IMR-90 (cell line): Measurements from ENCODE around the gene MARCHF2. TPM values are rescaled to one million over a fixed set of nuclear protein-coding genes. Genes with fewer than 3 reads are reported as not detected.

ENCODE experiments used
- ATAC-seq: fragments of 200-7000 bp; cut with Tn5 transposase; 2 replicates; pipeline ENCODE4 v1.9.1; 2020; ENCODE audit warnings: low read depth, mild to moderate bottlenecking, moderate library complexity
- BruUV-seq: library from RNA; stranded (reverse); fragments of 400-500 nt; replicated peaks from 2 replicates; lab custom pipeline; 2021; lab: Mats Ljungman, UMichigan
- CTCF ChIA-PET: fragments of 300-600 bp; formaldehyde crosslinking; extraction: SDS; loops from one replicate; lab custom pipeline; 2021; ENCODE audit warnings: antibody characterized with exemption; lab: Yijun Ruan, JAX
- POLR2A ChIA-PET: fragments of 300-600 bp; sonication (Branson Sonifier 250); formaldehyde crosslinking; loops from one replicate; lab custom pipeline; 2022; ENCODE audit warnings: antibody characterized with exemption; ENCODE audit not compliant: unreplicated experiment; lab: Charles Lee
- DNase-seq: peaks from one replicate; pipeline ENCODE4 v3.0.0; 2013
- H2AFZ ChIP-seq: replicated peaks from 2 replicates; pipeline ENCODE3; 2013; ENCODE audit warnings: low read length, mild to moderate bottlenecking; ENCODE audit not compliant: poor library complexity
- H2AK5ac ChIP-seq: 2 replicates; pipeline ENCODE4 v1.6.1; 2013; ENCODE audit warnings: low read depth, low read length, inconsistent platforms
- H2AK9ac ChIP-seq: replicated peaks from 2 replicates; pipeline ENCODE3; 2013; ENCODE audit warnings: mild to moderate bottlenecking, low read depth, low read length, moderate library complexity; ENCODE audit not compliant: poor library complexity
- H2BK120ac ChIP-seq: 2 replicates; pipeline ENCODE4 v1.6.1; 2013; ENCODE audit warnings: low read depth, low read length, inconsistent platforms
- H2BK15ac ChIP-seq: 3 replicates; pipeline ENCODE4 v1.6.1; 2013; ENCODE audit warnings: low read depth, low read length, inconsistent platforms
- H2BK20ac ChIP-seq: 2 replicates; pipeline ENCODE4 v1.6.1; 2013; ENCODE audit warnings: low read depth, mild to moderate bottlenecking, inconsistent platforms, low read length, moderate library complexity
- H2BK5ac ChIP-seq: 2 replicates; pipeline ENCODE4 v1.6.1; 2013; ENCODE audit warnings: mild to moderate bottlenecking, low read depth, low read length, inconsistent platforms; ENCODE audit not compliant: poor library complexity, severe bottlenecking
- H3K14ac ChIP-seq: replicated peaks from 2 replicates; pipeline ENCODE4 v1.6.1; 2013; ENCODE audit warnings: low read depth, low read length, inconsistent platforms
- H3K18ac ChIP-seq: 2 replicates; pipeline ENCODE4 v1.6.1; 2013; ENCODE audit warnings: low read depth, low read length, control low read depth
- H3K23ac ChIP-seq: 2 replicates; pipeline ENCODE4 v1.6.1; 2013; ENCODE audit warnings: low read depth, low read length, inconsistent platforms
- H3K27ac ChIP-seq: 2 replicates; pipeline ENCODE4 v1.5.1; 2013; ENCODE audit warnings: mild to moderate bottlenecking, control low read depth, low read length; ENCODE audit not compliant: insufficient read depth
- H3K27me3 ChIP-seq: 2 replicates; pipeline ENCODE4 v1.6.1; 2013; ENCODE audit warnings: low read length; ENCODE audit not compliant: control insufficient read depth, insufficient read depth
- H3K36me3 ChIP-seq: 2 replicates; pipeline ENCODE4 v1.6.1; 2013; ENCODE audit warnings: low read length, mixed read lengths; ENCODE audit not compliant: control insufficient read depth, insufficient read depth
- H3K4ac ChIP-seq: 2 replicates; pipeline ENCODE4 v1.6.1; 2013; ENCODE audit warnings: low read depth, low read length, inconsistent platforms
- H3K4me1 ChIP-seq: 2 replicates; pipeline ENCODE4 v1.6.1; 2013; ENCODE audit warnings: low read length, mixed read lengths; ENCODE audit not compliant: control insufficient read depth, insufficient read depth
- H3K4me2 ChIP-seq: 2 replicates; pipeline ENCODE4 v1.6.1; 2013; ENCODE audit warnings: low read depth, mild to moderate bottlenecking, control low read depth, low read length, moderate library complexity
- H3K4me3 ChIP-seq: 2 replicates; pipeline ENCODE4 v1.5.1; 2013; ENCODE audit warnings: low read depth, mild to moderate bottlenecking, control low read depth, low read length, moderate library complexity; ENCODE audit not compliant: insufficient read depth
- H3K56ac ChIP-seq: 2 replicates; pipeline ENCODE4 v1.6.1; 2013; ENCODE audit warnings: low read length, inconsistent platforms; ENCODE audit not compliant: insufficient read depth; ENCODE audit errors: extremely low read depth
- H3K79me1 ChIP-seq, 2 experiments: 2 replicates each; pipeline ENCODE4 v1.6.1; 2013; ENCODE audit warnings: low read length in 2 of 2, inconsistent platforms in 1 of 2, low read depth in 1 of 2
- H3K9ac ChIP-seq: 2 replicates; pipeline ENCODE4 v1.6.1; 2013; ENCODE audit warnings: low read depth, low read length, control low read depth
- H3K9me1 ChIP-seq: 2 replicates; pipeline ENCODE4 v1.6.1; 2013; ENCODE audit warnings: low read length, inconsistent platforms; ENCODE audit not compliant: insufficient read depth
- H3K9me3 ChIP-seq: 2 replicates; pipeline ENCODE4 v1.6.1; 2013; ENCODE audit warnings: low read length; ENCODE audit not compliant: control insufficient read depth, insufficient read depth
- H4K20me1 ChIP-seq: 2 replicates; pipeline ENCODE4 v1.6.1; 2013; ENCODE audit warnings: low read length, inconsistent platforms; ENCODE audit not compliant: insufficient read depth
- H4K5ac ChIP-seq: 2 replicates; pipeline ENCODE4 v1.6.1; 2013; ENCODE audit warnings: mild to moderate bottlenecking, low read depth, low read length, control low read depth
- H4K8ac ChIP-seq, 2 experiments: 2 replicates each; pipeline ENCODE4 v1.6.1; 2013; ENCODE audit warnings: low read depth in 2 of 2, low read length in 2 of 2, control low read depth in 1 of 2, inconsistent platforms in 1 of 2
- H4K91ac ChIP-seq: 2 replicates; pipeline ENCODE4 v1.6.1; 2013; ENCODE audit warnings: low read depth, low read length, inconsistent platforms; ENCODE audit not compliant: insufficient read depth
- CHD1 ChIP-seq: IDR thresholded peaks from 2 replicates; pipeline ENCODE4 v1.6.1; 2012; ENCODE audit warnings: low read depth, low read length, improper control_type of control experiment
- FOS ChIP-seq: fragments of 150-350 bp; IDR thresholded peaks from 2 replicates; pipeline ENCODE4 v1.6.1; 2016; ENCODE audit warnings: low read depth, low read length
- MAFK ChIP-seq: IDR thresholded peaks from 2 replicates; pipeline ENCODE4 v1.6.1; 2012; ENCODE audit warnings: low read depth, low read length, improper control_type of control experiment
- MXI1 ChIP-seq: IDR thresholded peaks from 2 replicates; pipeline ENCODE4 v1.6.1; 2012; ENCODE audit warnings: low read depth, mild to moderate bottlenecking, low read length, moderate library complexity, borderline replicate concordance
- NFE2L2 ChIP-seq: fragments of 150-350 bp; IDR thresholded peaks from 2 replicates; pipeline ENCODE4 v1.6.1; 2016; ENCODE audit warnings: low read depth, mild to moderate bottlenecking, low read length
- POLR2A ChIP-seq: IDR thresholded peaks from 2 replicates; pipeline ENCODE4 v1.6.1; 2012; ENCODE audit warnings: mild to moderate bottlenecking, low read depth, low read length
- RAD21 ChIP-seq: IDR thresholded peaks from 2 replicates; pipeline ENCODE4 v1.6.1; 2012; ENCODE audit warnings: low read length, improper control_type of control experiment
- RCOR1 ChIP-seq: IDR thresholded peaks from 2 replicates; pipeline ENCODE4 v1.6.1; 2012; ENCODE audit warnings: mild to moderate bottlenecking, low read length, improper control_type of control experiment; ENCODE audit not compliant: insufficient replicate concordance
- RFX5 ChIP-seq: IDR thresholded peaks from 2 replicates; pipeline ENCODE4 v1.8.0; 2012; ENCODE audit warnings: low read depth, mild to moderate bottlenecking, low read length, moderate library complexity
- SMC3 ChIP-seq: fragments of 150-350 bp; IDR thresholded peaks from 2 replicates; pipeline ENCODE4 v1.6.1; 2016; ENCODE audit warnings: low read depth, mild to moderate bottlenecking, antibody characterized with exemption, low read length, moderate library complexity
- WGBS, 2 experiments: methylation state at CpG; one replicate each; pipeline versions ENCODE4 v1.1.5 to v1.1.7; 2013; ENCODE audit warnings: missing lambda C conversion rate in 2 of 2; ENCODE audit not compliant: insufficient read length in 1 of 2; ENCODE audit errors: extremely low coverage in 2 of 2; 5-methylcytosine and 5-hydroxymethylcytosine counted together
- dilution Hi-C: fragments of 300-500 bp; cut with HindIII; formaldehyde crosslinking; loops from one replicate; pipeline ENCODE4 v1.14.3; 2018; ENCODE audit warnings: low sequenced_read_pairs; ENCODE audit not compliant: unreplicated experiment
- in situ Hi-C: fragments of 300-500 bp; cut with MboI; formaldehyde crosslinking; loops from 3 replicates; pipeline ENCODE4 v1.14.3; 2019; ENCODE audit warnings: low sequenced_read_pairs, inconsistent platforms, mixed read lengths
- intact Hi-C: fragments of 100-400 bp; cut with micrococcal nuclease; formaldehyde crosslinking; loops from 2 replicates; pipeline ENCODE4 v1.10.0; 2022
- polyA plus RNA-seq, 3 experiments: library from polyadenylated mRNA; depleted of rRNA; stranded (reverse); fragments of >200 nt; gene quantifications; 2 replicates each; pipeline ENCODE4 v1.2.3, GENCODE V29; 2012; ENCODE audit warnings: low replicate concordance in 1 of 3
- total RNA-seq: library from RNA; depleted of rRNA; stranded (reverse); fragments of >200 nt; gene quantifications from 2 replicates; pipeline ENCODE4 v1.2.3, GENCODE V29; 2012
- TF ChIP-seq, protein P1 (sequence below): conservative IDR thresholded peaks from 2 replicates; pipeline ENCODE4 v1.5.1; 2012; ENCODE audit warnings: mild to moderate bottlenecking, low read depth, low read length, improper control_type of control experiment
- TF ChIP-seq, protein P2 (sequence below): fragments of 150-350 bp; IDR thresholded peaks from 2 replicates; pipeline ENCODE4 v1.6.1; 2016; ENCODE audit warnings: low read depth, mild to moderate bottlenecking, low read length, moderate library complexity, borderline replicate concordance

Gene MARCHF2
- total and polyA plus RNA-seq, 2 of the 4 experiments (the other 2 are of a cell fraction), result 33.8 to 58.8 TPM

DNA sequence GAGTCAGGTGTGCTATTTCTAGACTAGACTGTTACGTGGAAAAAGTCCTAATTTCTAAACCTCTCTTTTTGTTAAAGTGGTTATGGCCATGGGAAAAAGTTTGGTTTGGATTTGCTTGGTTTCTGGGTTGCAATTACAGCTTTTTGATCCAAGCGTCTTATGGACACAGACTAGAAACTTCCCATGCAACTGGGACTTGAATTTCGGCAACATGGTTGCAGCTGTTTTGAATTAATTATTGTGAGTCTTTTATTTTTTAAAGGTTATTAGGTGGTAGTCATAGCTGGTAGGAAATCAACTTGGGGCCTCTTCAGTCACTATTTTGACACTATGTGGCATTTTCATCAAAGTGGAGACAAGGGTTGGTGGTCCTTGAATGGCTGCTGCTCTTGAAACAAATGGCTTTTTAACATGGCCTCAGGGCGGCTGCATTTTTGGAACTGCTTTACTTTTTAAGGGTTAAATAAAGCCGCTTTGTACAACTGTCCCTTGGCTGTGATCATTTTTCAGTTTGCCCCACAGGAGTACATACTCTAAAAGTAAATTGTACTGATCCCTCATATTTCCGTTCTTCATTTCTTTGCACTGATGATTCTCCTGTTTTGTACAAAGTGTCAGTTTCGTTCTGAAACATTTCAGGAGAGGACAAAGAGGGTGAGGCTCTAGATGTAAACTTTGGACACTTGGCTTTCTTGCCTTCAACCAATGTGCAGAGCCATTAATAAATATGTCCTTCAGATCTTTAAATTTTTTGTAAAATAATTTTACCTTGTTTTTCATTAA, 47.6 kb downstream of the MARCHF2 start:
- CTCF ChIA-PET, result no interaction called here
- BruUV-seq, result no TSS peak
- H3K36me3 ChIP-seq, result peaks cover 35% of the 10 kb centered on the region

More for the DNA sequence above, 47.6 kb downstream of the MARCHF2 start:
- Histone ChIP-seq H3K23ac (peak overlapping the region; percentile 67; the same call in 1 of the 2 replicates), H2AFZ (no peak overlapping the region), H2BK120ac (peak overlapping the region; percentile 60; the same call in 1 of the 2 replicates), H3K9me1 (peaks cover 38% of the 10 kb centered on the region), H3K56ac (peak overlapping the region; percentile 74; the same call in 1 of the 2 replicates), H3K4me2 (peak overlapping the region; percentile 84), H4K20me1 (peaks cover 98% of the 10 kb centered on the region), H3K9me3 (no peaks in the 10 kb centered on the region), H4K5ac (peak overlapping the region; percentile 4; the same call in 1 of the 2 replicates), H4K91ac (peak overlapping the region; percentile 29; the same call in 1 of the 2 replicates), H3K14ac (peak overlapping the region; percentile 69; the same call in 1 of the 2 replicates), H3K27me3 (no peaks in the 10 kb centered on the region), H2BK5ac (peak overlapping the region; percentile 86), H3K4me1 (peaks cover 39% of the 10 kb centered on the region), H3K4ac (peak overlapping the region; percentile 64; the same call in 1 of the 2 replicates), H3K27ac (peak overlapping the region; percentile 87), H3K79me1 (peaks cover 28 to 92% of the 10 kb centered on the region in 2 experiments), H2AK5ac (no peak overlapping the region), H2BK15ac (peak overlapping the region; percentile 36; the same call in 1 of the 3 replicates), H3K9ac (peak overlapping the region; percentile 28; the same call in 1 of the 2 replicates), H2AK9ac (no peak overlapping the region), H3K18ac (peak overlapping the region; percentile 31; the same call in 1 of the 2 replicates), H2BK20ac (no peak overlapping the region), H4K8ac (peak overlapping the region in 1 of 2 experiments; percentile 32; a peak in 2 of 4 replicates), H3K4me3 (no peak overlapping the region)
- in situ Hi-C loops (no loop called here), dilution Hi-C loops (no loop called here), intact Hi-C loops (no loop called here)
- no peak for DNase-seq
- WGBS, 2 experiments, result no CpG with 5 or more reads among the region's 7 CpGs
- no peak for ATAC-seq
- POLR2A ChIA-PET, result no interaction called here
- TF ChIP-seq RCOR1, result no peak
- no peak for TF ChIP-seq MAFK
- TF ChIP-seq CHD1, result no peak
- TF ChIP-seq RFX5, result no peak
- TF ChIP-seq SMC3, result no peak
- no peak for TF ChIP-seq NFE2L2
- TF ChIP-seq, protein P1, sequence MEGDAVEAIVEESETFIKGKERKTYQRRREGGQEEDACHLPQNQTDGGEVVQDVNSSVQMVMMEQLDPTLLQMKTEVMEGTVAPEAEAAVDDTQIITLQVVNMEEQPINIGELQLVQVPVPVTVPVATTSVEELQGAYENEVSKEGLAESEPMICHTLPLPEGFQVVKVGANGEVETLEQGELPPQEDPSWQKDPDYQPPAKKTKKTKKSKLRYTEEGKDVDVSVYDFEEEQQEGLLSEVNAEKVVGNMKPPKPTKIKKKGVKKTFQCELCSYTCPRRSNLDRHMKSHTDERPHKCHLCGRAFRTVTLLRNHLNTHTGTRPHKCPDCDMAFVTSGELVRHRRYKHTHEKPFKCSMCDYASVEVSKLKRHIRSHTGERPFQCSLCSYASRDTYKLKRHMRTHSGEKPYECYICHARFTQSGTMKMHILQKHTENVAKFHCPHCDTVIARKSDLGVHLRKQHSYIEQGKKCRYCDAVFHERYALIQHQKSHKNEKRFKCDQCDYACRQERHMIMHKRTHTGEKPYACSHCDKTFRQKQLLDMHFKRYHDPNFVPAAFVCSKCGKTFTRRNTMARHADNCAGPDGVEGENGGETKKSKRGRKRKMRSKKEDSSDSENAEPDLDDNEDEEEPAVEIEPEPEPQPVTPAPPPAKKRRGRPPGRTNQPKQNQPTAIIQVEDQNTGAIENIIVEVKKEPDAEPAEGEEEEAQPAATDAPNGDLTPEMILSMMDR, result no peak
- TF ChIP-seq, protein P2, sequence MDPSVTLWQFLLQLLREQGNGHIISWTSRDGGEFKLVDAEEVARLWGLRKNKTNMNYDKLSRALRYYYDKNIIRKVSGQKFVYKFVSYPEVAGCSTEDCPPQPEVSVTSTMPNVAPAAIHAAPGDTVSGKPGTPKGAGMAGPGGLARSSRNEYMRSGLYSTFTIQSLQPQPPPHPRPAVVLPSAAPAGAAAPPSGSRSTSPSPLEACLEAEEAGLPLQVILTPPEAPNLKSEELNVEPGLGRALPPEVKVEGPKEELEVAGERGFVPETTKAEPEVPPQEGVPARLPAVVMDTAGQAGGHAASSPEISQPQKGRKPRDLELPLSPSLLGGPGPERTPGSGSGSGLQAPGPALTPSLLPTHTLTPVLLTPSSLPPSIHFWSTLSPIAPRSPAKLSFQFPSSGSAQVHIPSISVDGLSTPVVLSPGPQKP, result no peak
- no peak for TF ChIP-seq MXI1
- no peak for TF ChIP-seq FOS
- TF ChIP-seq POLR2A, result no peak
- TF ChIP-seq RAD21, result no peak
